RWPE2 (cell line): ENCODE measurements around the gene RFPL1.

ENCODE experiments used
- ATAC-seq: fragments of 200-7000 bp; cut with Tn5 transposase; 3 replicates; pipeline ENCODE4 v1.9.1; 2021; ENCODE audit warnings: low read depth
- DNase-seq: peaks from one replicate; pipeline ENCODE4 v3.0.0-alpha.2; 2020; ENCODE audit warnings: low spot score
- H3K27ac ChIP-seq: fragments of 450-650 bp; 2 replicates; pipeline ENCODE4 v1.5.1; 2017; ENCODE audit warnings: mild to moderate bottlenecking; ENCODE audit not compliant: poor library complexity, severe bottlenecking
- H3K27me3 ChIP-seq: fragments of 250-450 bp; sonication (Bioruptor Pico); 2 replicates; pipeline ENCODE4 v1.5.1; 2021; ENCODE audit warnings: mild to moderate bottlenecking, moderate library complexity; ENCODE audit not compliant: insufficient read depth, poor library complexity, severe bottlenecking
- H3K36me3 ChIP-seq: fragments of 250-450 bp; sonication (Bioruptor Pico); 2 replicates; pipeline ENCODE4 v1.5.1; 2020; ENCODE audit warnings: low read depth, mild to moderate bottlenecking, moderate library complexity
- H3K4me1 ChIP-seq: fragments of 250-450 bp; sonication (Bioruptor Pico); 2 replicates; pipeline ENCODE4 v1.5.1; 2021; ENCODE audit warnings: mild to moderate bottlenecking, moderate library complexity; ENCODE audit not compliant: insufficient read depth, poor library complexity, severe bottlenecking
- H3K4me3 ChIP-seq: fragments of 250-450 bp; sonication (Bioruptor Pico); 2 replicates; pipeline ENCODE4 v1.5.1; 2021; ENCODE audit warnings: mild to moderate bottlenecking, moderate library complexity; ENCODE audit not compliant: severe bottlenecking
- H3K9me3 ChIP-seq: fragments of 250-450 bp; sonication (Bioruptor Pico); 2 replicates; pipeline ENCODE4 v1.5.1; 2021; ENCODE audit warnings: mild to moderate bottlenecking, moderate library complexity; ENCODE audit not compliant: severe bottlenecking
- TF ChIP-seq, protein P1 (sequence below): fragments of 450-650 bp; IDR thresholded peaks from one replicate; pipeline ENCODE4 v1.5.1; 2017; ENCODE audit warnings: mild to moderate bottlenecking, moderate library complexity; ENCODE audit not compliant: poor library complexity, severe bottlenecking

The RFPL1 gene

GRCh38 chr22:29480262-29480511 is 41.8 kb downstream of the RFPL1 start:
- Histone ChIP-seq H3K4me3 (no peak overlapping the region), H3K36me3 (no peaks in the 10 kb centered on the region), H3K9me3 (no peaks in the 10 kb centered on the region), H3K27ac (no peak overlapping the region), H3K27me3 (peaks cover 57% of the 10 kb centered on the region), H3K4me1 (no peaks in the 10 kb centered on the region)
- ATAC-seq (no peak), DNase-seq (no peak)
- TF ChIP-seq, protein P1, sequence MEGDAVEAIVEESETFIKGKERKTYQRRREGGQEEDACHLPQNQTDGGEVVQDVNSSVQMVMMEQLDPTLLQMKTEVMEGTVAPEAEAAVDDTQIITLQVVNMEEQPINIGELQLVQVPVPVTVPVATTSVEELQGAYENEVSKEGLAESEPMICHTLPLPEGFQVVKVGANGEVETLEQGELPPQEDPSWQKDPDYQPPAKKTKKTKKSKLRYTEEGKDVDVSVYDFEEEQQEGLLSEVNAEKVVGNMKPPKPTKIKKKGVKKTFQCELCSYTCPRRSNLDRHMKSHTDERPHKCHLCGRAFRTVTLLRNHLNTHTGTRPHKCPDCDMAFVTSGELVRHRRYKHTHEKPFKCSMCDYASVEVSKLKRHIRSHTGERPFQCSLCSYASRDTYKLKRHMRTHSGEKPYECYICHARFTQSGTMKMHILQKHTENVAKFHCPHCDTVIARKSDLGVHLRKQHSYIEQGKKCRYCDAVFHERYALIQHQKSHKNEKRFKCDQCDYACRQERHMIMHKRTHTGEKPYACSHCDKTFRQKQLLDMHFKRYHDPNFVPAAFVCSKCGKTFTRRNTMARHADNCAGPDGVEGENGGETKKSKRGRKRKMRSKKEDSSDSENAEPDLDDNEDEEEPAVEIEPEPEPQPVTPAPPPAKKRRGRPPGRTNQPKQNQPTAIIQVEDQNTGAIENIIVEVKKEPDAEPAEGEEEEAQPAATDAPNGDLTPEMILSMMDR: no peak

DNA sequence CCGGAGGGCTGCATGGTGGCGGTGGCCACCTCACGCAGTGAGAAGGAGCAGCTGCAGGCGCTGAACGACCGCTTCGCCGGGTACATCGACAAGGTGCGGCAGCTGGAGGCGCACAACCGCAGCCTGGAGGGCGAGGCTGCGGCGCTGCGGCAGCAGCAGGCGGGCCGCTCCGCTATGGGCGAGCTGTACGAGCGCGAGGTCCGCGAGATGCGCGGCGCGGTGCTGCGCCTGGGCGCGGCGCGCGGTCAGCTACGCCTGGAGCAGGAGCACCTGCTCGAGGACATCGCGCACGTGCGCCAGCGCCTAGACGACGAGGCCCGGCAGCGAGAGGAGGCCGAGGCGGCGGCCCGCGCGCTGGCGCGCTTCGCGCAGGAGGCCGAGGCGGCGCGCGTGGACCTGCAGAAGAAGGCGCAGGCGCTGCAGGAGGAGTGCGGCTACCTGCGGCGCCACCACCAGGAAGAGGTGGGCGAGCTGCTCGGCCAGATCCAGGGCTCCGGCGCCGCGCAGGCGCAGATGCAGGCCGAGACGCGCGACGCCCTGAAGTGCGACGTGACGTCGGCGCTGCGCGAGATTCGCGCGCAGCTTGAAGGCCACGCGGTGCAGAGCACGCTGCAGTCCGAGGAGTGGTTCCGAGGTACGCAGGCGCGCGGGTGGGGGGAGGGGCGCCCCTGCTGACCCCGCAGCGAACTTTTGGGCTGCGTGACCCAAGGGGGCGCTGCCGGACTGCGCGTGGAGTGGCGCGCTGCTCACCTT is 42.3 kb downstream of the RFPL1 start:
- Histone ChIP-seq H3K27ac (no peak overlapping the region), H3K4me3 (no peak overlapping the region), H3K36me3 (no peaks in the 10 kb centered on the region), H3K9me3 (no peaks in the 10 kb centered on the region), H3K4me1 (no peaks in the 10 kb centered on the region), H3K27me3 (peaks cover 57% of the 10 kb centered on the region)
- TF ChIP-seq, protein P1: no peak
- ATAC-seq: no peak
- DNase-seq: no peak

DNA sequence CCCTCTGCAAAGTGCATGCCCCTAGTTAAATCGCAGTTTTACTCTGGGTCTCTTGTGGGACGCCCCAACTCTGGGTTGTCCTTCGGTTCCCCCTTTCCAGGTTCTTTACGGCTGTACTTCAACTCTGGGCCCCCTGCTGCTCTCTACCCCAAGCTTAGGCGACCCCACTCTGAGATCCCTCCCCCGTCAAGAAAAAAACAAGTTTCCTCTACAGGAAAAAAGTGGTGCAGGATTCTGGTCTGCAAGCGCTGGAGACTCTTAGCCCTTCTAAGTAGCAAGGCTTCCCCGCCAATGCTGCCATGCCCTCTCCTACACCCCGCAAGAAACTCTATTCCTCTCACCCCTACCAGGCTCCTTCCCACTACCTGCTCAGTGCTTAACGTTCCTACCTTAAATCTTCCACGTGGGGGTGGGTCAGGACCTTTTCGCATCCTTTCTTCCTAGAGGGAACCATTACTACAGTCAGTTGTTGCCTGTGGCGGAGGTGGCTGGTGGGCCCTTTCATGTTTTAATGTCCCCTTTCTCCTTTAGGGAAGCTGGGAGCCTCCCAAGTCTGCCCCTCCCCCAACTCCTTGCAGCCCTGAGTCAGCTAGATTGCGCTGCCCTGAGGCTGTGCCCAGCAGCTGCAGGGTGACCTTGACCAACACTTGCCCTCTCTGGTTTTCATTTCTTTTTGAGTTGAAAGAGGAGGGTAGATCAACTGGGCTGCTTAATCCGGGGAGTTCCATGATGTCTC is 43.0 kb downstream of the RFPL1 start:
- no peaks in the 10 kb centered on the region for H3K36me3 ChIP-seq
- H3K27me3 ChIP-seq: peaks cover 57% of the 10 kb centered on the region
- no peak for DNase-seq
- no peak overlapping the region for H3K27ac ChIP-seq
- H3K9me3 ChIP-seq: no peaks in the 10 kb centered on the region
- TF ChIP-seq, protein P1: no peak
- ATAC-seq: no peak
- H3K4me3 ChIP-seq: no peak overlapping the region
- no peaks in the 10 kb centered on the region for H3K4me1 ChIP-seq

DNA sequence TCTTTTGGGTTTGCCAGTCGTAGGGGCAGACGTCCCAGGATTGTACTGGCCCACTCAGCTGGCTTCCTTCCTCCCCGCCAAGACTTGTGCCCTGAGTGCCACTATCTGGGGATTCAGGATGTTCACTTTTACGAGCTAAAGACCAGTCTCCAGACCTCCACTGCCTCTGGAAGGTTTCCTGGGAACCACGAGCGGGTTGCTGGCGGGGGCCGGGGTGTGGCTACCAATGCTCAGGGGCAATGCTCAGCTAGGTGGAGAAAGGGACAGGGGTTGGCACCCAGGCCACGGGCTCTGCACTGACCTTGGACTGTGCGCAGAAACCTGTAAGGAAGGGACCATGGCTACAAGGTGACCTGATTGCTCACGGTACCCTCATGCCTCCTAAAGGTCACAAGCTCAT is 43.9 kb downstream of the RFPL1 start:
- DNase-seq (no peak), ATAC-seq (no peak)
- peaks cover 51% of the 10 kb centered on the region for H3K27me3 ChIP-seq
- no peaks in the 10 kb centered on the region for H3K9me3 ChIP-seq
- H3K36me3 ChIP-seq: no peaks in the 10 kb centered on the region
- no peaks in the 10 kb centered on the region for H3K4me1 ChIP-seq
- no peak overlapping the region for H3K27ac ChIP-seq
- TF ChIP-seq, protein P1: no peak
- H3K4me3 ChIP-seq: no peak overlapping the region

DNA sequence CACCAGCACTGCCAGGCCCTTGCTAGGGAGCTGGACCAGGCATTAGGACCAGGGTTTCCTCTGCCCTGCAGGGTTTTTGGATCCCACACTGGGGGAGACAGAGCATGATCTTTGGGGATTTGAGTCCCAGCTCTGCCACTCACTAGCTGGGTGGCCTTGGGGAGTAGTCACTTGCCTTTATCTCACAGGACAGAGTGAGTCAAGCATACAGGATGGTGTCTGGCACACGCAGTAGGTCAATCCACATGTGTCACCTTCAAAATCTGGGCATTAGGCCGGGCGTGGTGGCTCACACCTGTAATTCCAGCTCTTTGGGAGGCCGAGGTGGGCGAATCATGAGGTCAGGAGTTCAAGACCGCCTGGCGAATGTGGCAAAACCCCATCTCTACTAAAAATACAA is 44.3 kb downstream of the RFPL1 start:
- DNase-seq: no peak
- Histone ChIP-seq H3K9me3 (no peaks in the 10 kb centered on the region), H3K4me3 (no peak overlapping the region), H3K27ac (no peak overlapping the region), H3K36me3 (no peaks in the 10 kb centered on the region), H3K4me1 (no peaks in the 10 kb centered on the region), H3K27me3 (peaks cover 46% of the 10 kb centered on the region)
- ATAC-seq: no peak
- TF ChIP-seq, protein P1: no peak
